ENCODE data around the gene KRTAP10-5.

GRCh38 chr21:44609193-44609592 is 28.8 kb upstream of the KRTAP10-5 start:
- TF ChIP-seq CTCF (IDR thresholded peaks at IDR 0.05) (no peak), POLR2AphosphoS5 (IDR thresholded peaks at IDR 0.05) (no peak)
